ENCODE measurements around the gene GNPNAT1.
"Not testable (repeated sequence)": the region's sequence is repeated elsewhere in the genome, so short reads cannot be mapped to it uniquely, and the experiment has no call there.

GNPNAT1 gene

GRCh38 chr14:52727509-52727908, 63.9 kb downstream of the GNPNAT1 start:
- not testable (repeated sequence) for DNase-seq

Data from inflammatory macrophage (primary cell).